ENCODE results near the gene GRIK3.

DNA sequence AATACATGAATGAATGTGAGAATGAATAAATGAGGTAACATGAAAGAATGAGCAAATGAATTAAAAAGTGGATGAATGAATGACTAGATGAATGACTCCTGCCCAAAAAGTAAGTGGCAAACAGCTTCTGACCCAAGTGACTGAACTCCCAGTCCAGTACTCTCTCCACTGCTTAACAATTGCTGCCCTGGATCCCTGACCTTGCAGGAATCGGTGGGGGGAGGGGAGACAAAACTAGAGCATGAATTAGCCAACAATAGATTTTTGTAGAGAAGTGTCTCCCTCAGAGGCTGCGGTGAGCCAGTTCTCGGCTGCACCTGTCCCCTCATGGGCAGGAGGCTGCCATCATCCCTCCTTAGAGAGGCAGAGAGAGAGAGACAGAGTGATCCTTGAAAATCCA lies 5.9 kb upstream of the GRIK3 start:
- TF ChIP-seq SUZ12 (IDR thresholded peaks at IDR 0.05) (no peak), CTBP1 (IDR thresholded peaks at IDR 0.05; ENCODE audit: borderline replicate concordance) (no peak), ARNT (IDR thresholded peaks at IDR 0.05) (no peak), ZNF384 (IDR thresholded peaks at IDR 0.05) (no peak), FOXM1 (IDR thresholded peaks at IDR 0.05; ENCODE audit: borderline replicate concordance) (no peak), HDGF (IDR thresholded peaks at IDR 0.05; ENCODE audit: borderline replicate concordance) (no peak), SP1 (IDR thresholded peaks at IDR 0.05) (no peak), TARDBP (IDR thresholded peaks at IDR 0.05) (no peak)
- TF ChIP-seq, protein P1, sequence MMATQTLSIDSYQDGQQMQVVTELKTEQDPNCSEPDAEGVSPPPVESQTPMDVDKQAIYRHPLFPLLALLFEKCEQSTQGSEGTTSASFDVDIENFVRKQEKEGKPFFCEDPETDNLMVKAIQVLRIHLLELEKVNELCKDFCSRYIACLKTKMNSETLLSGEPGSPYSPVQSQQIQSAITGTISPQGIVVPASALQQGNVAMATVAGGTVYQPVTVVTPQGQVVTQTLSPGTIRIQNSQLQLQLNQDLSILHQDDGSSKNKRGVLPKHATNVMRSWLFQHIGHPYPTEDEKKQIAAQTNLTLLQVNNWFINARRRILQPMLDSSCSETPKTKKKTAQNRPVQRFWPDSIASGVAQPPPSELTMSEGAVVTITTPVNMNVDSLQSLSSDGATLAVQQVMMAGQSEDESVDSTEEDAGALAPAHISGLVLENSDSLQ (IDR thresholded peaks at IDR 0.05), result no peak

All from HEK293T (cell line).